GM12873 (cell line): ENCODE results near the gene TSPAN17.

Source experiments
- CTCF ChIP-seq: IDR thresholded peaks from 2 replicates; pipeline ENCODE4 v1.5.1; 2012; ENCODE audit warnings: low read depth, mild to moderate bottlenecking, moderate library complexity, low read length, control low read depth; ENCODE audit not compliant: insufficient read depth; ENCODE audit errors: missing control alignments

TSPAN17 gene

DNA sequence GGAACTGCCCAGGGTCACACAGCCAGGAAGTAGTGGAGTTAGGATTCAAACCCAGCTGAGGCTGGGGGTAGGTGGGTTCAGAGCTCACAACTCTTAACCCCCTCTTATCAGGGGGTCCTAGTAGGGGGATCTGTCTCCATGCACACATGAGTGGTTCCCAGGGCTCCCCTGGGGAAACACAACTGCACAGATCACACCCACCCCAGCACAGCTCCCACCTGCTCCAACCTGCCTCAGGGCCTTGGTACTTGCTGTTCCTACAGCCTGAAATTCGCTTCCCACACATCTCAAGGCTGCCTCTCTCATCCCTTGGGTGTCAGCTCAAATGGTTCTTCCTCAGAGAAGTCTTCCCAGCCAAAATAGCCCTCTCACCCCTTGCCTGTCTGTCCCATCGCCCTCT, 21.8 kb upstream of the TSPAN17 start:
- no peak for TF ChIP-seq CTCF

DNA sequence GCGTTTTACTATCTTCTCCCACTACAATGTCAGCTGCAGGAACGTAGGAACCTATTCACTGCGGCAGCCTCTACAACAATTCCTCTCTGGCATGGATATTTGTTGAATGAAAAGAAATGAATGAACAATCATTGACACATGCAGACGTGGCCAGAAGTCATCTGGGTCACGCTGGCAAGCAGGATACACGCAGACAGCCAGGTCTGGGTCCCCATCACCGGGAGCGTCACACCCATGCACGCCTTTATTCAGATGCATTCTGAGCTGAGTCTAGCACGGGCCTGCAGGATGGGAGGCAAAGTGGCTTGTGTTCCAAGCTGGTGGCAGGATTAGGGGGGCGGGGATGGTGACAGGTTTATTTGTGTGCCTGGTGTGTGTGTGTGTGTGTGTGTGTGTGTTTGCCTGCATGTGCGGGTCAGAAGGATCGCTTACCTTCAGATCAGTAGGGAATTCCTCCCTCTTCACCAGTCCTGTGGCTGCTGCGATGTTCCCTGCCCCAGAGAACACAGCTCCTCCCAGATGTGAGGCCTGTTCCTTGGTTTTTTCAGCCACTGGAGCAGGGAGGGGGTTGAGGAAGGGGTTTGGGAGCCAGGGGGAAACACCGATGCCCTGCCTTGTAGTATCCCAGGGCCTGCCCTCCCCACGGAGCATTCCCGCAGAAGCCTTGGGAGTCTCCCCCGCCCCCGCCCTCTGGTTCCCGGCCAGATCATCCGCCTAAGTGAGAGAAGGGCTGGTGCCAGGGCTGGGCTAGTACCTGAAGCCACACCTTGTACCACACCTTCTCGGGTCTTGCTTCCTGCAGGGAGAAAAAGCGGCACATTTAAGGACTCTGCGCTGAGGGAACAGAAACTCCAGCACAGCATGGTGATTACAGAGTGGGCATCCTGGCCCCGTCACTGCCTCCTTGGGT, 21.1 kb upstream of the TSPAN17 start:
- TF ChIP-seq CTCF, result no peak

DNA sequence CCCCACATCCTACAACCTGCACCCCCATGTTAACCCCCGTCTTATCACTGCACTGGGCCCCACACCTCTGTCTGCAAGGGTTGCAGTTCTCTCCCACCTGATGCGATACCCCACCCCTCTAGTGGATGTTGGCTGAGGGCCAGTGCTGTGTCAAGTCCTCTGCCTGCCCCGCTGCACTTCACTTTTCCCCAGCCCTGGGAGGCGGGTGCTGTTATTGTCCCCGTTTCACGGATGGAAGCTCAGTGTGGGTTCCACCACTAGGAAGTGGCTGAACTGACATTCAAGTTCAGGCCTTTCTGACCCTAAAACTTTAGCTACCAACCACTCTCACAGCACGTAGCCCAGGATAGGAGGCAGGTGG, 20.4 kb upstream of the TSPAN17 start:
- TF ChIP-seq CTCF, result no peak

DNA sequence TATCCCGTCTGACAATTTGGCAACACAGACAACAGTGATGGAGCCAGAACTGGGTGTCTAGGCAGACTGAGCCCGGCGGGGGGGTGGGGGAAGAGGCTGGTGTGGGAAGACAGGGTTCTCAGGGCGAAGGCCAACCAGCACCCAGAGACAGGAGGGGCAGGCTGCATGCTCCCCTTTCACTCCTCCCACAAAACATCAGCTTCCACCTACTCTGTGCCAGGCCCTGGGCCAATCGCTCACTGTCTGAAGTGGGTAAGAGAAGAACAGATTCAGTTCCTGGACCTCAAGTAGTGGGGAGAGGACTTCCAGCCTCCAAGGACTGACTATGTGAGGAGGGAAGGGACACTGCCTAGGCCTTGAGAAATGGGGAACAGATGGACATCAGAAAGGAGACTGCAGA, 19.7 kb upstream of the TSPAN17 start:
- no peak for TF ChIP-seq CTCF

GRCh38 chr5:176628406-176629228, 18.7 kb upstream of the TSPAN17 start:
- TF ChIP-seq CTCF, result no peak

GRCh38 chr5:176629317-176629852, 17.9 kb upstream of the TSPAN17 start:
- TF ChIP-seq CTCF, result no peak
